ENCODE data around the gene MRPL3. TPM values are rescaled to one million over a fixed set of nuclear protein-coding genes. Genes with fewer than 3 reads are reported as not detected.
A peak's percentile ranks its signal among the peaks of the same experiment; 100 is the strongest.

Gene MRPL3
- total RNA-seq, 1 experiment from 2014 or later = 126 TPM

GRCh38 chr3:131503320-131503635 lies 507 bp upstream of the MRPL3 start:
- H3K36me3 ChIP-seq (ENCODE audit: control insufficient read depth, insufficient read depth, low read length) = peaks cover 1% of the 10 kb centered on the region; the same call in 1 of the 2 replicates
- ChIA-PET POLR2A (no interaction called here), CTCF (no interaction called here)
- no peaks in the 10 kb centered on the region for H3K4me1 Mint-ChIP-seq (ENCODE audit: low read depth, unreplicated experiment)
- H3K27me3 ChIP-seq (replicated peaks; ENCODE audit: control insufficient read depth, insufficient read depth, low read length) = no peaks in the 10 kb centered on the region
- no peak for TF ChIP-seq CTCF (IDR thresholded peaks at IDR 0.05; ENCODE audit: insufficient read depth in 1 of 2, low read depth in 1 of 2, low read length in 1 of 2, severe bottlenecking in 1 of 2, unreplicated experiment in 1 of 2)
- H3K36me3 Mint-ChIP-seq (ENCODE audit: insufficient read depth, unreplicated experiment) = peaks cover 35% of the 10 kb centered on the region
- H3K27me3 Mint-ChIP-seq (ENCODE audit: insufficient read depth, unreplicated experiment) = peaks cover 7% of the 10 kb centered on the region
- intact Hi-C loops (cut with micrococcal nuclease; ENCODE audit: unreplicated experiment) = loop anchor here (5.0 kb wide), 1 partner anchor 476 kb away; the partner anchor contains the start of genes ASTE1 and NEK11
- DNase-seq = peak in 1 of 2 experiments; percentile 2
- TSS peak; percentile 61 for BruUV-seq (replicated peaks)
- no peaks in the 10 kb centered on the region for H3K9me3 Mint-ChIP-seq (ENCODE audit: unreplicated experiment)
- peak overlapping the region; percentile 100 for H3K4me3 Mint-ChIP-seq (ENCODE audit: unreplicated experiment)
- H3K27ac Mint-ChIP-seq (ENCODE audit: unreplicated experiment) = peak overlapping the region; percentile 100
- no peaks in the 10 kb centered on the region for H3K9me3 ChIP-seq
- H3K4me3 ChIP-seq (ENCODE audit: low read depth, low read length) = peak overlapping the region; percentile 96
- 0 out of 2 replicates have a peak, but pooled peaks cover 3% of the 10 kb centered on the region for H3K4me1 ChIP-seq

GRCh38 chr3:131501949-131502348 lies 822 bp downstream of the MRPL3 start:
- peak in 1 of 2 experiments; percentile 12 for DNase-seq
- Histone ChIP-seq H3K9me3 (no peaks in the 10 kb centered on the region), H3K36me3 (ENCODE audit: control insufficient read depth, insufficient read depth, low read length) (peaks cover 1% of the 10 kb centered on the region; the same call in 1 of the 2 replicates), H3K27me3 (replicated peaks; ENCODE audit: control insufficient read depth, insufficient read depth, low read length) (no peaks in the 10 kb centered on the region), H3K4me1 (0 out of 2 replicates have a peak, but pooled peaks cover 3% of the 10 kb centered on the region), H3K4me3 (ENCODE audit: low read depth, low read length) (peak overlapping the region; percentile 96)
- POLR2A ChIA-PET = interaction anchor here (0.7 kb wide), 1 partner anchor 121 kb away, joined by 3 read pairs; the partner anchor contains the start of gene NUDT16
- H3K9me3 Mint-ChIP-seq (ENCODE audit: unreplicated experiment) = no peaks in the 10 kb centered on the region
- peaks cover 47% of the 10 kb centered on the region for H3K36me3 Mint-ChIP-seq (ENCODE audit: insufficient read depth, unreplicated experiment)
- no peak for TF ChIP-seq CTCF (IDR thresholded peaks at IDR 0.05; ENCODE audit: insufficient read depth in 1 of 2, low read depth in 1 of 2, low read length in 1 of 2, severe bottlenecking in 1 of 2, unreplicated experiment in 1 of 2)
- peak overlapping the region; percentile 100 for H3K27ac Mint-ChIP-seq (ENCODE audit: unreplicated experiment)
- H3K4me3 Mint-ChIP-seq (ENCODE audit: unreplicated experiment) = peak overlapping the region; percentile 100
- intact Hi-C loops (cut with micrococcal nuclease; ENCODE audit: unreplicated experiment) = loop anchor here (5.0 kb wide), 1 partner anchor 475 kb away; the partner anchor contains the start of genes ASTE1 and NEK11
- CTCF ChIA-PET = no interaction called here
- BruUV-seq (replicated peaks) = TSS peak; percentile 43
- H3K4me1 Mint-ChIP-seq (ENCODE audit: low read depth, unreplicated experiment) = no peaks in the 10 kb centered on the region
- peaks cover 7% of the 10 kb centered on the region for H3K27me3 Mint-ChIP-seq (ENCODE audit: insufficient read depth, unreplicated experiment)

GRCh38 chr3:131494706-131495105 lies 8.1 kb downstream of the MRPL3 start:
- H3K9me3 ChIP-seq = no peaks in the 10 kb centered on the region
- intact Hi-C loops (cut with micrococcal nuclease; ENCODE audit: unreplicated experiment) = loop anchor here (5.0 kb wide), 1 partner anchor 112 kb away; the partner anchor contains the start of gene NUDT16
- POLR2A ChIA-PET = no interaction called here
- Mint-ChIP-seq H3K4me3 (ENCODE audit: unreplicated experiment) (no peak overlapping the region), H3K27ac (ENCODE audit: unreplicated experiment) (no peak overlapping the region), H3K27me3 (ENCODE audit: insufficient read depth, unreplicated experiment) (no peaks in the 10 kb centered on the region), H3K9me3 (ENCODE audit: unreplicated experiment) (no peaks in the 10 kb centered on the region), H3K36me3 (ENCODE audit: insufficient read depth, unreplicated experiment) (peaks cover 51% of the 10 kb centered on the region), H3K4me1 (ENCODE audit: low read depth, unreplicated experiment) (no peaks in the 10 kb centered on the region)
- H3K4me1 ChIP-seq = no peaks in the 10 kb centered on the region
- DNase-seq = no peak
- CTCF ChIA-PET = no interaction called here
- TF ChIP-seq CTCF (IDR thresholded peaks at IDR 0.05; ENCODE audit: insufficient read depth in 1 of 2, low read depth in 1 of 2, low read length in 1 of 2, severe bottlenecking in 1 of 2, unreplicated experiment in 1 of 2) = no peak
- H3K36me3 ChIP-seq (ENCODE audit: control insufficient read depth, insufficient read depth, low read length) = peaks cover under 1% of the 10 kb centered on the region; the same call in 1 of the 2 replicates
- no peak overlapping the region for H3K4me3 ChIP-seq (ENCODE audit: low read depth, low read length)
- no TSS peak for BruUV-seq (replicated peaks)
- no peaks in the 10 kb centered on the region for H3K27me3 ChIP-seq (replicated peaks; ENCODE audit: control insufficient read depth, insufficient read depth, low read length)

Data from Caco-2 (cell line).